Right renal cortex interstitium (tissue), 3 donors: ENCODE data around the gene RTL10. TPM values are rescaled to one million over a fixed set of nuclear protein-coding genes. Genes with fewer than 3 reads are reported as not detected.
A peak's percentile ranks its signal among the peaks of the same experiment; 100 is the strongest.
"Not testable (repeated sequence)": the region's sequence is repeated elsewhere in the genome, so short reads cannot be mapped to it uniquely, and the experiment has no call there.

Experiments
- DNase-seq, 3 donors: peaks; one replicate each; pipeline ENCODE4 v3.0.0-alpha.2; 2013; ENCODE audit warnings: low read depth in 3 of 3, low spot score in 2 of 3
- polyA plus RNA-seq, 3 donors: library from polyadenylated mRNA; unstranded; fragments of 120-200 nt; gene quantifications; one replicate each; pipeline ENCODE4 v1.2.1, GENCODE V29; 2013; ENCODE audit not compliant: insufficient read length in 3 of 3

Gene RTL10
- polyA plus RNA-seq, 3 donors = 20.1 to 23.0 (median 21.8) TPM

- DNase-seq = no peak
Observed at GRCh38 chr22:19890502-19891316, 36.0 kb upstream of the RTL10 start.

GRCh38 chr22:19889951-19890350 is 35.3 kb upstream of the RTL10 start:
- no peak for DNase-seq

- no peak for DNase-seq
Observed at GRCh38 chr22:19888131-19888746, 33.6 kb upstream of the RTL10 start.

GRCh38 chr22:19887256-19887985 is 32.7 kb upstream of the RTL10 start:
- DNase-seq = no peak

- no peak for DNase-seq
Observed at GRCh38 chr22:19886605-19887255, 32.1 kb upstream of the RTL10 start.

- no peak for DNase-seq
Observed at GRCh38 chr22:19885841-19886592, 31.3 kb upstream of the RTL10 start.

- DNase-seq = no peak
Observed at GRCh38 chr22:19884954-19885751, 30.5 kb upstream of the RTL10 start.

- DNase-seq = no peak
Observed at GRCh38 chr22:19884161-19884953, 29.7 kb upstream of the RTL10 start.

- not testable (repeated sequence) for DNase-seq
Observed at GRCh38 chr22:19883446-19883845, 28.8 kb upstream of the RTL10 start.

- no peak for DNase-seq
Observed at GRCh38 chr22:19882446-19883381, 28.0 kb upstream of the RTL10 start.

GRCh38 chr22:19880786-19881569 is 26.3 kb upstream of the RTL10 start:
- DNase-seq = peak in 2 of 3 donors; percentile 55 to 72

- no peak for DNase-seq
Observed at GRCh38 chr22:19879992-19880785, 25.5 kb upstream of the RTL10 start.

- DNase-seq = no peak
Observed at GRCh38 chr22:19879643-19879991, 24.9 kb upstream of the RTL10 start.

GRCh38 chr22:19879246-19879570 is 24.5 kb upstream of the RTL10 start:
- DNase-seq = no peak

GRCh38 chr22:19878461-19879245 is 24.0 kb upstream of the RTL10 start:
- no peak for DNase-seq
